ENCODE measurements around the gene ZC3H10. TPM values are rescaled to one million over a fixed set of nuclear protein-coding genes. Genes with fewer than 3 reads are reported as not detected.

Gene ZC3H10
- total RNA-seq, 1 donor: 7.3 TPM

DNA sequence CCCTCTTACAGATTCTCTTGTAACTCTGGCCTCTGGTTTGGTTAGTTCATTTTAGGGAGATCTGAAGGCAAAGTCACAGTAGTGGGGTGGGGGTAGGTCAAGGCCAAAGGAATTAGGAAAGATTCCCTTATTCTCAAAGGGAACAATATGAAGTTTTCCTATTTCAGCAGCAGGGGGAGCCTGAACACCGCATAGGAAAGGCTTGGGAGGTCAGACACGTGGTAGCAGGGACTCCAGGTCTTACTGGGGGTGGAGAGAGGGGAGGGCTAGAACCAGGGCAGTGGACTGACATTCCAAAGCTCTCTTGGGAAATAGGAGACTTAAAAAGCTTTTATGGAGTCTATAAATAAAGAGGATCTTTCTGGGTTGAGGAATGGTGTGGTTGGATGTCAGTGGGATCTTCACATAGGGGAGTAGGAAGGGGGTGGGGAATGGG lies 1.3 kb downstream of the ZC3H10 start:
- peak overlapping the region; percentile 90 for H3K4me3 ChIP-seq (ENCODE audit: low read depth, low read length)
- TF ChIP-seq, protein P1, sequence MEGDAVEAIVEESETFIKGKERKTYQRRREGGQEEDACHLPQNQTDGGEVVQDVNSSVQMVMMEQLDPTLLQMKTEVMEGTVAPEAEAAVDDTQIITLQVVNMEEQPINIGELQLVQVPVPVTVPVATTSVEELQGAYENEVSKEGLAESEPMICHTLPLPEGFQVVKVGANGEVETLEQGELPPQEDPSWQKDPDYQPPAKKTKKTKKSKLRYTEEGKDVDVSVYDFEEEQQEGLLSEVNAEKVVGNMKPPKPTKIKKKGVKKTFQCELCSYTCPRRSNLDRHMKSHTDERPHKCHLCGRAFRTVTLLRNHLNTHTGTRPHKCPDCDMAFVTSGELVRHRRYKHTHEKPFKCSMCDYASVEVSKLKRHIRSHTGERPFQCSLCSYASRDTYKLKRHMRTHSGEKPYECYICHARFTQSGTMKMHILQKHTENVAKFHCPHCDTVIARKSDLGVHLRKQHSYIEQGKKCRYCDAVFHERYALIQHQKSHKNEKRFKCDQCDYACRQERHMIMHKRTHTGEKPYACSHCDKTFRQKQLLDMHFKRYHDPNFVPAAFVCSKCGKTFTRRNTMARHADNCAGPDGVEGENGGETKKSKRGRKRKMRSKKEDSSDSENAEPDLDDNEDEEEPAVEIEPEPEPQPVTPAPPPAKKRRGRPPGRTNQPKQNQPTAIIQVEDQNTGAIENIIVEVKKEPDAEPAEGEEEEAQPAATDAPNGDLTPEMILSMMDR (IDR thresholded peaks at IDR 0.05; ENCODE audit: insufficient read depth, low read length): peak; percentile 85
- peak; percentile 96 for DNase-seq (ENCODE audit: low read depth)

DNA sequence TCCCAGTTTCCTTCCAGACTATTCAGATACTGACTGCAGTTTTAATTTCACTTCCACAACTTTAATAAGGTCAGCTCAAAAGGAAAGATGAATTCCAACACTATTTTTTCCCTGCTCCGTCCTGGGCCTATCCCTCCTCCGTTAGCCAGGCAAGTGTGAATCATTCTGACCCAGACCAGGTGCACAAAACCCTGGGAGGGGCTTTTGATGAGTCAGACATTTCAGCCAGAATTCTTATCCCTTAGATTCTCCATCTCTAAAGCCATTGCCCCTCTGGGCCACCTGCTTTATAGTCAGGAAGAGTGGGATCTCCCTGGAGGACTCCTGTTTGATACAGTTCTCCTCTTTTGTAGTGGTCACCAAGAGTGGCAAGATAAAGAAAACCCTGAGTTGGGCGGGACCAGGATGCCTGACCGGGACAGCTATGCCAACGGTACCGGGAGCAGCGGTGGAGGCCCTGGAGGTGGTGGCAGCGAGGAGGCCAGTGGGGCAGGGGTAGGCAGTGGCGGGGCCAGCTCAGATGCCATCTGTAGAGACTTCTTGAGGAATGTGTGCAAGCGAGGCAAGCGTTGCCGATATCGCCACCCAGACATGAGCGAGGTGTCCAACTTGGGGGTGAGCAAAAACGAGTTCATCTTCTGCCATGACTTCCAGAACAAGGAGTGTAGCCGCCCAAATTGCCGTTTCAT lies 2.2 kb downstream of the ZC3H10 start:
- no peak overlapping the region for H3K4me3 ChIP-seq (ENCODE audit: low read depth, low read length)
- DNase-seq (ENCODE audit: low read depth): no peak
- TF ChIP-seq, protein P1 (IDR thresholded peaks at IDR 0.05; ENCODE audit: insufficient read depth, low read length): no peak

DNA sequence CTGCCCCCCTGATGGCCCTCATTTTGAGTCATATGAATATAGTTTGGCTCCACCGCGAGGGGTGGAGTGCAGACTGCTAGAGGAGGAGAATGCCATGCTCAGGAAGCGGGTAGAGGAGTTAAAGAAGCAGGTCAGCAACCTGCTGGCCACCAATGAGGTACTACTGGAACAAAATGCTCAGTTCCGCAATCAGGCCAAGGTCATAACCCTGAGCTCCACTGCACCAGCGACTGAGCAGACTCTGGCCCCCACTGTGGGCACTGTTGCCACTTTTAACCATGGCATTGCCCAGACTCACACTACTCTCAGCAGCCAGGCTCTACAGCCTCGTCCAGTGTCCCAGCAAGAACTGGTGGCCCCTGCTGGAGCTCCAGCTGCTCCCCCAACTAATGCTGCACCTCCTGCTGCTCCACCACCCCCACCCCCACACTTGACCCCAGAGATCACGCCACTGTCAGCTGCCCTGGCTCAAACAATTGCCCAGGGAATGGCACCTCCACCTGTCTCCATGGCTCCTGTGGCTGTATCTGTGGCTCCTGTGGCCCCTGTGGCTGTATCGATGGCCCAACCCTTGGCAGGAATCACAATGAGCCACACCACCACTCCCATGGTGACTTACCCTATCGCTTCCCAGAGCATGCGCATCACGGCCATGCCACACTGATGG lies 3.3 kb downstream of the ZC3H10 start:
- TF ChIP-seq, protein P1 (IDR thresholded peaks at IDR 0.05; ENCODE audit: insufficient read depth, low read length): no peak
- no peak overlapping the region for H3K4me3 ChIP-seq (ENCODE audit: low read depth, low read length)
- DNase-seq (ENCODE audit: low read depth): no peak

DNA sequence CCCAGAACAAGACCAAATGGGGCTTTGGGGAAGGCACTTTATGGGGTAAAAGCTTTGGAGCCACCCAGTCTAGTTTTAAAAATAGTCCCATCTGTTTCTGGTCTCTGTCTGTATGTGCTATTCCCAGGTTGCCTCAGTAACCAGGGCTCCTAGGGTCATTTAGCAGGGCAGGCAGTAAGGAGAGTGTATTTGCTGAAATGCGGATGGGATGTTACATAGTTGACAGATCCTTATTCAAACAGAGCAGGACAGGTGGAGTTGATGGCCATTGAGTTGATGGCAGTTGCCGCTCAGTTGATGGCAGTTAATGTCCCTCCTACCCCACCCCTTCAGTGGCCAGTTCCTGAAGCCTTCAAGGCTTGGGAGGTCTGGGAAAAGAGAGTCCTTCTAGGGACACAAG lies 4.6 kb downstream of the ZC3H10 start:
- TF ChIP-seq, protein P1 (IDR thresholded peaks at IDR 0.05; ENCODE audit: insufficient read depth, low read length): no peak
- DNase-seq (ENCODE audit: low read depth): no peak
- no peak overlapping the region for H3K4me3 ChIP-seq (ENCODE audit: low read depth, low read length)

DNA sequence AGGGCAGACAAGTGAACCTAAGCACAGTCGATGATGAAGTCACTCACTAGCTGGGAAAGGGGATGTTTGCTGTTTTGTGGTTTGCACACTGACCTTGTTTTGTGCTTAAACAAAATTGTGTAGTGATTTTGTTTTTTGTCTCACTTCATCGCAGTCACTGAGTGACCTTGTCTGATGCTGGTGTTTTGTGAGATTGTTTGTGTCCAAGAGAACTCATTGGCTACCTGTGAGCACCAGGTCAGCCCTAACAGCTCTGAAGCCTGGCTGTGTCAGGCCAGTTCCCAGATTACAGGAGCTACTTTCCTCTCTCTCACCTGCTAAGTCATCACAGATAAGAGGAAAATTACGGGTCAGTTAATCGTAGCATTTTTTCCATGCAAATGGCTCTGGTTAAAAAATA lies 6.1 kb downstream of the ZC3H10 start:
- TF ChIP-seq, protein P1 (IDR thresholded peaks at IDR 0.05; ENCODE audit: insufficient read depth, low read length): no peak
- no peak overlapping the region for H3K4me3 ChIP-seq (ENCODE audit: low read depth, low read length)
- DNase-seq (ENCODE audit: low read depth): no peak

DNA sequence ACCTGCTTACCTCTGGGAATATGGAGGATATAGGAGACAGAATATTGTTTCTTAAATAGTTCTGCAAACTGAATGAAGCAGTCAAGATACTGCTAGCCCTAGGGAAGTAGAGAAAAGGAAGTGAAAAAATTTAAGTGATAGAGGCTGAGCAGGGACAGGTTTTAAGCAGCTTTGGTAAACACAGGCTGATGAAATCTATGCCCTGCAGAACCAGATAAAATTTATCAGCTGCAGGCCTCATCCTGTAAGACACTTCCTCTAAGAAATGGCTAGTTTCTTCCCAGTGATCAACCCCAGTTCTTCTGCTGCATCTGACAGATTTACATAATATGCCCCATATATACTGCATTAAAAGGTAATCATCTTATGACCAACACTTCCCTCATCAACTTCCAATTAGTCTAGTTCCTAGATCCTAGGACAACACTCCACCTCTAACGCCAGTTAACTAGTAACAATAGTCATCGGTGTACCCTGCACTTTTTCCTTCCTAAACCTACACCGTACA lies 8.7 kb downstream of the ZC3H10 start:
- TF ChIP-seq, protein P1 (IDR thresholded peaks at IDR 0.05; ENCODE audit: insufficient read depth, low read length): no peak
- H3K4me3 ChIP-seq (ENCODE audit: low read depth, low read length): peak overlapping the region; percentile 64
- DNase-seq (ENCODE audit: low read depth): no peak

Measured in fibroblast of the aortic adventitia (primary cell).